ENCODE data around the gene VENTX. TPM values are rescaled to one million over a fixed set of nuclear protein-coding genes. Genes with fewer than 3 reads are reported as not detected.

The VENTX gene
- total and polyA plus RNA-seq, 2 of the 4 experiments (the other 2 are of a cell fraction): not detected

DNA sequence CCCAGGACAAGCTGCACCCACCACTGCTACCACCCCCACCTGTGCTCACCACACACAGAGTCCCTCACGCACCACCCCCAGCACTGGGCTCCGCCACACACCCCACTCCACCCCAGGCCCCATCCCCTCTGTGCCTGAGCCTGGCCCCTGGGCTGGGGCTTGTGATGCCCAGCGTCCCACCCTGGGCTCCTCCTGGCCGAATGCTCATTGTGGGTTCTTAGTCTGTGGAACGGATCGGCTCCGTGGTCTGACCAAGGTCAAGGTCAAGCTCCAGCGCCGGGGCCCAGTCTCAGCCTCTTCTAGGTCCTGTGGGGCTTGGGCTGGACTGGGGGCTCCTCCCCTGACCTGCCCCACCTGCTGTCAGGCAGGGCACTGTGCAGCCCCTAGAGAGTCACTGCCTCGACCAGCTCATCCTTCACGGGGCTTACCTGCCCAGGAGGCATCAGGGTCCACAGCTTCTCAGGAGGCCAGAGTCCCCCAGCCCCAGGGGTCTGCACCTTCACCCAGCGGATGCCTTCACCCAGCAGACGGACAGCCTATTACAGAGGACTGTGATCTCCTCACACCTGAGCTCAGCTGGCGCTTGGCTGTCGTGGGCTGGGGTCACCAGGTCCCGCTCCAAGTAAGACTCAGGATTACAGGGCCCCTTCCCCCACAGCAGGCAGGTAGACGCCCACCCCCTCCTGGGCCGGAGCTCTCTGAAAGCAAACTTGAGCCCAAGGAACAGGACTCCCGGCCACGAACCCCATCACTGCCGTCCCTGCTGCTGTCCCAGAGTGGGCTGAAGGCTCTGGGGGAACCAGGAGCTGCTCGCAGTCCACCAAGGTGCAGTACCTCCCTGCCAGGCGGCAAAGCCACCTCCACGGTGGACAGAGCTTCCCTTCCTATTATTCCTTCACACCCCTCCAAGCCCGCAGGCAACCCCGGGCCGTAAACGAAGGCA lies 22.9 kb upstream of the VENTX start:
- ATAC-seq (ENCODE audit: low read depth): no peak
- CTCF ChIA-PET: no interaction called here
- Histone ChIP-seq H3K18ac (ENCODE audit: low read depth, low read length) (no peak overlapping the region), H3K9me3 (ENCODE audit: control insufficient read depth, insufficient read depth, low read length) (peaks cover 2% of the 10 kb centered on the region; the same call in 1 of the 2 replicates), H3K79me1 (ENCODE audit: low read depth in 1 of 2, low read length in 2 of 2) (no peaks in the 10 kb centered on the region), H3K27ac (ENCODE audit: insufficient read depth, low read length) (no peak overlapping the region), H4K20me1 (ENCODE audit: insufficient read depth, low read length) (no peaks in the 10 kb centered on the region), H2BK120ac (ENCODE audit: low read depth, low read length) (no peak overlapping the region), H3K23ac (ENCODE audit: low read depth, low read length) (no peak overlapping the region), H3K4me1 (ENCODE audit: control insufficient read depth, insufficient read depth, low read length) (no peaks in the 10 kb centered on the region), H3K56ac (ENCODE audit: extremely low read depth, insufficient read depth, low read length) (no peak overlapping the region), H2AFZ (replicated peaks; ENCODE audit: low read length, poor library complexity) (no peak overlapping the region), H3K36me3 (ENCODE audit: control insufficient read depth, insufficient read depth, low read length) (no peaks in the 10 kb centered on the region), H2BK5ac (ENCODE audit: low read depth, low read length, poor library complexity, severe bottlenecking) (no peak overlapping the region), H3K14ac (replicated peaks; ENCODE audit: low read depth, low read length) (no peak overlapping the region), H3K9me1 (ENCODE audit: insufficient read depth, low read length) (no peaks in the 10 kb centered on the region), H2BK15ac (ENCODE audit: low read depth, low read length) (no peak overlapping the region), H4K8ac (ENCODE audit: low read depth in 2 of 2, low read length in 2 of 2) (no peak overlapping the region), H3K4me2 (ENCODE audit: low read depth, low read length) (no peak overlapping the region), H2AK5ac (ENCODE audit: low read depth, low read length) (no peak overlapping the region), H4K91ac (ENCODE audit: insufficient read depth, low read depth, low read length) (no peak overlapping the region), H3K9ac (ENCODE audit: low read depth, low read length) (no peak overlapping the region), H3K27me3 (ENCODE audit: control insufficient read depth, insufficient read depth, low read length) (peaks cover 8% of the 10 kb centered on the region; the same call in 1 of the 2 replicates), H2BK20ac (ENCODE audit: low read depth, low read length) (no peak overlapping the region), H3K4ac (ENCODE audit: low read depth, low read length) (no peak overlapping the region), H4K5ac (ENCODE audit: low read depth, low read length) (no peak overlapping the region), H2AK9ac (replicated peaks; ENCODE audit: low read depth, low read length, poor library complexity) (no peak overlapping the region), H3K4me3 (ENCODE audit: insufficient read depth, low read depth, low read length) (no peak overlapping the region)
- no TSS peak for BruUV-seq (replicated peaks)
- POLR2A ChIA-PET (ENCODE audit: unreplicated experiment): no interaction called here
- WGBS, 2 experiments (ENCODE audit: extremely low coverage in 2 of 2, insufficient read length in 1 of 2): 70% methylated on average over 17 of the region's 28 CpGs; no CpG with 5 or more reads in 1 of the 2 experiments
- TF ChIP-seq CEBPB (IDR thresholded peaks at IDR 0.05; ENCODE audit: low read depth, low read length): no peak
- TF ChIP-seq RFX5 (IDR thresholded peaks at IDR 0.05; ENCODE audit: low read depth, low read length): no peak
- TF ChIP-seq FOS (IDR thresholded peaks at IDR 0.05; ENCODE audit: low read depth, low read length): no peak
- TF ChIP-seq NFE2L2 (IDR thresholded peaks at IDR 0.05; ENCODE audit: low read depth, low read length): no peak
- TF ChIP-seq MAFK (IDR thresholded peaks at IDR 0.05; ENCODE audit: low read depth, low read length): no peak
- intact Hi-C loops (cut with micrococcal nuclease): no loop called here
- no peak for DNase-seq
- dilution Hi-C loops (cut with HindIII; ENCODE audit: low sequenced_read_pairs, unreplicated experiment): no loop called here
- in situ Hi-C loops (cut with MboI; ENCODE audit: low sequenced_read_pairs): no loop called here
